ENCODE measurements around the gene TMEM236. TPM values are rescaled to one million over a fixed set of nuclear protein-coding genes. Genes with fewer than 3 reads are reported as not detected.
A peak's percentile ranks its signal among the peaks of the same experiment; 100 is the strongest.

Gene TMEM236
- total RNA-seq, 1 experiment from 2014 or later, result not detected

- DNase-seq (ENCODE audit: low read depth), result peak; percentile 92
These were observed 35.3 kb downstream of the TMEM236 start for GRCh38 chr10:17787087-17787961.

GRCh38 chr10:17788646-17789045 lies 36.6 kb downstream of the TMEM236 start:
- no peak for DNase-seq (ENCODE audit: low read depth)

GRCh38 chr10:17789396-17789795 lies 37.4 kb downstream of the TMEM236 start:
- no peak for DNase-seq (ENCODE audit: low read depth)

GRCh38 chr10:17790651-17791050 lies 38.6 kb downstream of the TMEM236 start:
- DNase-seq (ENCODE audit: low read depth), result no peak

- no peak for DNase-seq (ENCODE audit: low read depth)
These were observed 41.0 kb downstream of the TMEM236 start for GRCh38 chr10:17792991-17793390.

- no peak for DNase-seq (ENCODE audit: low read depth)
These were observed 42.0 kb downstream of the TMEM236 start for GRCh38 chr10:17793823-17794644.

GRCh38 chr10:17795083-17795482 lies 43.1 kb downstream of the TMEM236 start:
- no peak for DNase-seq (ENCODE audit: low read depth)

GRCh38 chr10:17795813-17796594 lies 44.0 kb downstream of the TMEM236 start:
- DNase-seq (ENCODE audit: low read depth), result no peak

- no peak for DNase-seq (ENCODE audit: low read depth)
These were observed 49.5 kb downstream of the TMEM236 start for GRCh38 chr10:17801507-17801906.

- no peak for DNase-seq (ENCODE audit: low read depth)
These were observed 50.3 kb downstream of the TMEM236 start for GRCh38 chr10:17802350-17802749.

- DNase-seq (ENCODE audit: low read depth), result no peak
These were observed 51.0 kb downstream of the TMEM236 start for GRCh38 chr10:17802976-17803375.

- DNase-seq (ENCODE audit: low read depth), result no peak
These were observed 53.3 kb downstream of the TMEM236 start for GRCh38 chr10:17805330-17805729.

GRCh38 chr10:17805921-17806577 lies 54.0 kb downstream of the TMEM236 start:
- DNase-seq (ENCODE audit: low read depth), result no peak

GRCh38 chr10:17808971-17809841 lies 57.2 kb downstream of the TMEM236 start, which contains the start of gene MRC1:
MRC1 (plus strand) TSS chr10:17809348; CDS start chr10:17809466, 118 bp downstream.
- no peak for DNase-seq (ENCODE audit: low read depth)

GRCh38 chr10:17811146-17811865 lies 59.3 kb downstream of the TMEM236 start:
- no peak for DNase-seq (ENCODE audit: low read depth)

- no peak for DNase-seq (ENCODE audit: low read depth)
These were observed 63.0 kb downstream of the TMEM236 start for GRCh38 chr10:17814973-17815372.

GRCh38 chr10:17816199-17816598 lies 64.2 kb downstream of the TMEM236 start:
- no peak for DNase-seq (ENCODE audit: low read depth)

- DNase-seq (ENCODE audit: low read depth), result no peak
These were observed 65.3 kb downstream of the TMEM236 start for GRCh38 chr10:17817316-17817715.

GRCh38 chr10:17817790-17818189 lies 65.8 kb downstream of the TMEM236 start:
- DNase-seq (ENCODE audit: low read depth), result no peak

- DNase-seq (ENCODE audit: low read depth), result no peak
These were observed 67.8 kb downstream of the TMEM236 start for GRCh38 chr10:17819836-17820235.
